NCI-H524 (cell line): ENCODE measurements around the gene NSUN6.

Experiments
- DNase-seq, 2 experiments: peaks; one replicate each; lab custom pipeline; 2025; lab: John Stamatoyannopoulos, UW

The NSUN6 gene, protein sequence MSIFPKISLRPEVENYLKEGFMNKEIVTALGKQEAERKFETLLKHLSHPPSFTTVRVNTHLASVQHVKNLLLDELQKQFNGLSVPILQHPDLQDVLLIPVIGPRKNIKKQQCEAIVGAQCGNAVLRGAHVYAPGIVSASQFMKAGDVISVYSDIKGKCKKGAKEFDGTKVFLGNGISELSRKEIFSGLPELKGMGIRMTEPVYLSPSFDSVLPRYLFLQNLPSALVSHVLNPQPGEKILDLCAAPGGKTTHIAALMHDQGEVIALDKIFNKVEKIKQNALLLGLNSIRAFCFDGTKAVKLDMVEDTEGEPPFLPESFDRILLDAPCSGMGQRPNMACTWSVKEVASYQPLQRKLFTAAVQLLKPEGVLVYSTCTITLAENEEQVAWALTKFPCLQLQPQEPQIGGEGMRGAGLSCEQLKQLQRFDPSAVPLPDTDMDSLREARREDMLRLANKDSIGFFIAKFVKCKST

DNA sequence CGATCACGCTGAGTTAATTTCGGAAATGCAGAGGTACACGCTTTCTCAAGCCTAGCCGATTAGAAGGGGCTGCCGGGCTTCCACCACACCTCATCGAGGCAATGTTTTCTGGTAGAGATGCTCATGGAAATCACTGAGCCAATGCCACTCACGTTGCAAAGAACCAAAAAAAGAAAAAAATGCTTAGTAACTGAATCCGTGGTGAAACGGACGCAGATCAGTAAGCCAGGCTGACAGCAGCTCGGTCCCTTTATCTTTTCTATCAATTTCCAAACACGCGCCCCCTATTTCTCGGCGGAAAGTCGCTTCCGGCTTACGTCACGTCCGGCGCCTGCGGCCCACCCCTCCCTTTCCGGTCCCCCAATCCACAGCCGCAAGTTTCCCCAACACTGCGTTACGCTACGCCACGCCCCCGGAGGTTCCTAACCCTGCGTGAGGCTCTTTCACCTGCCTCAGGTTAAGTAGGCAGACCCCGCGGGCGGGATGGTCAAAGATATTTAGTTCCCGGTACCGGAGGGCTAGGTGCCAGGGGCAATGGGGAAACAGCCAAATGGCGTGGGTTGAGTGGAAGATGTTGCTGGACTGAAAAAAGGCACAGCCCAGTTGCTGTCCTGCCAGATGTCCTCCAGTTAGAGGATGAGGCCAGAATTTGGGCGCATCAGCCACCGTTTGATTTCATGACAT lies at the start of gene NSUN6:
NSUN6 (minus strand) TSS at position 264 of the 684 bp plus-strand sequence. CDS start 384 bp downstream, outside the sequence.
- DNase-seq: peak; percentile 22 to 60

DNA sequence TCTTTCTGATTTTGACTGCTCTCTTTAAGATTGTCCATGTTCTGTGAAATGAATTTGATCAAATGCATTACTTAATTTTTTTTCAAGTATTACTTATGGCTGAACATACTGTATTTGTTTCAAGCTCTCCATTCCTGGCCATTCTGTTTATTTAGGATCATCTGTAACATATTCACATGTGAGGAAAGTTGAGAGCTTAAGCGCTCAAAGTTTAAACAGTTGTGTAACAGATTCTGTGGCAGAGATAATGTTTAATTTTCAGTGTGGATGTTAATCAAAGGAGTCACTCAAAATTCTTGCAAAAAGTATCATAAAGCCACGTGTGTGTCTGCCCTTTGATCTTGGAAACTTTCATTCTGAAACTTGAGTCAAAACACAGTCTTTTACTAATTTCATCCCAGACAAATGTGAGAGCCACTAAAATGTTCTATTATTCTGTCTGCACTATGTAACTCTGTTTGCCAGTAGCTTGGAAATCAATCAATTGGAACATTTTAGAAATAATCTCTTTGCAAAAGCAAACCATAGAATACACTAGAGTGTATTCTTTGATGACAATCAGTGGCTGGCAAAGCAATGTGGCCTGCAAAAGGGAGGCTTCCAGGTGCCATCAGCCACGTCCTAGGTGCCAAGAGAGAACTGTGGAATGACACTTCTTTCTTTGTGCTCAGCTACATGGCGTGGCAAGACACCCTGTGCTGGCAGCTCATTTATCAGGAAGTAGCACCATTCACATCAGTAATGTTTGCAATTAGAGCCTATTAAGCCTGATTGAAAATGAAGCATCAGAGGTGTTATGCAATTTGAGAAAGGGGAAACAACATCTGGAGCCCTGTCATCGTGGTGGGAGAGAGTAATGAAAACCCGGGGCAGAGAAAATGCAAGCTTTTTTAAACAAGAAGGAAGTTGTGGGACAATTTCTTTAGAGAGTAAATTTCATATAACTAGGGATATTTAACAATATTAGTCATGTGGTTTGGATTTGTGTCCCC lies 48.8 kb upstream of the NSUN6 start:
- DNase-seq: no peak

DNA sequence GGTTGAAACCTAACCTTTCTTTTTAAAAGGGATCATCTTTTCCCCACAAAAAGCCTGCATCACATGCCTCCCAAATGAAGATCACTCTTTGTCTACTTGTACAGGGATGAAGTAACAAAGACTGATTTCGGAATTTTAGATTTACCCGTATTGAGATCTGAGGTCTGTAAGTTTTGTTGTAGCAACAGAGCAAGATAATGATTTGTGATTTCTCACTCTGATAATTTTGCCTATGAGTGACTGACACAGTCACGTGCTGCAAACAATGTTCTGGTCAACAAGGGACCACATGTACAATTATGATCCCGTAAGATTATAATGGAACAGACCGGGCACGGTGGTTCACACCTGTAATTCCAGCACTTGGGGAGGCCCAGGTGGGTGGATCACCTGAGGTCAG lies 39.2 kb upstream of the NSUN6 start:
- DNase-seq: no peak

DNA sequence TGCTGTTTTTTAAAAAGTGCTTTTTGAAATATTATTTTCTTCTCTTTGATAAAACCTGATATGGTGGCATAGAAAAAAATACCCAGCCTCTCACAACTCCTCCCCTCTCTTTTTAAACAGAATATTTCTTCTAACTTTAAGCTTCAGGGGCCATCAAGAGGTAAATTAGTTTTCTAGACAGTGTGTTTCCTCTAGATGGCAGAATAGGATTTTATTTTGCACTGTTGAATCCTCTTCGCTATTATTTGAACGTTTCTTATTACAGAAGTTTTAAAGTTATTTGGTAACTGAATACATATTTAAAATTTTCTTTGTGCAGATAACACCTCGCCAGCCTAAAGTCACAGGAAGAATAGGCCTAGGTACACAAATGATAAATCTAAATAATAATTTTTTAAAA lies 38.1 kb upstream of the NSUN6 start:
- DNase-seq: no peak

DNA sequence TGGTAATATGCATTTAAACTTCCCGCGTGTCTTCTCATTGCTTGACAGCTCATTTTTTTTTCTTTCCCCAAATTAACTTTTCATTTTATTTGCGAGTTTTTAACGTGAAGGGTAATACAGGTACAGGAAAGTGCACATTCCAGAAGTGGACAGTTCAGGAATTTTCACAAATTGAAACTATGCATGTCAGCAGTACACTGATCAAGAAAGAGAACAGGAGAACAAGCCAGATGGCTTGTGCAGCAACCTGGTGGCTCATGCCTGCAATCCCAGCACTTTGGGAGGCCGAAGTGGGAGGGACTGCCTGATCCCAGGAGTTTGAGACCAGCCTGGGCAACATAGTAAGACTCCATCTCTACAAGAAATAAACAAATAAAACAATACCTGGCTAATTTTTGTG lies 36.3 kb upstream of the NSUN6 start:
- DNase-seq: no peak

DNA sequence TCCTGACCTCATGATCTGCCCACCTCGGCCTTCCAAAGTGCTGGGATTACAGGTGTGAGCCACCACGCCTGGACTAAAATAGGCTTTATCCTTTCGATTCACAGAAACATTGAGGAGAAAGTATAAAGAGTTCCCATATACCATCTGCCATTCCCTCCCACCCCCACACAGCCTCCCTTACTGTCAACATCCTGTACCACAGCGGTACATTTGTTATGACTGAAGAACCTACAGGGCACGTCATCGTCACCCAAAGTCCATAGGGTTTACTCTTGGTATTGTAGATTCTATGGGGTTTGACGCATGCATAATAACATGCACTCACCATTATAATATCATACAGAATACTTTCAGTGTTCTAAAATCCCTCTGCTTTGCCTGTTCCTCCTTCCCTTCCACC lies 35.8 kb upstream of the NSUN6 start:
- DNase-seq: no peak

DNA sequence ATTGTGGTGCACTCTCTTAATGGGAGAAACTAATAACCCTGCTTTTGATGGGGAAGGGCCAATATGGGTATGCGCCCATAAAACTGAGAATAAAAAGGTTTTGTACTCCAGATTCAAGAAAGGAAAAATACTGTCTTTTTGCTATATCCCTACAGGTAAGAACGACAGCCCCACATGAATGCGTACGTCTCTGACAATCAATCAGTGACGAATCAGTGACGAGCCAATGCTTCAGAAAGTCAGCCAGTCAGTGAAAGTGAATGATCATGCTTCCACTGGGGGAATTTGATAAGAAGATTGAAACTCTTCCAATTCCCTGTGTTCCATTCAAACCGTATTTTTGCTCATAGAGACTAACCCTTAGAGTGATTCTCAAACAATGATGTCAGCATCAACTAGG lies 34.2 kb upstream of the NSUN6 start:
- no peak for DNase-seq

DNA sequence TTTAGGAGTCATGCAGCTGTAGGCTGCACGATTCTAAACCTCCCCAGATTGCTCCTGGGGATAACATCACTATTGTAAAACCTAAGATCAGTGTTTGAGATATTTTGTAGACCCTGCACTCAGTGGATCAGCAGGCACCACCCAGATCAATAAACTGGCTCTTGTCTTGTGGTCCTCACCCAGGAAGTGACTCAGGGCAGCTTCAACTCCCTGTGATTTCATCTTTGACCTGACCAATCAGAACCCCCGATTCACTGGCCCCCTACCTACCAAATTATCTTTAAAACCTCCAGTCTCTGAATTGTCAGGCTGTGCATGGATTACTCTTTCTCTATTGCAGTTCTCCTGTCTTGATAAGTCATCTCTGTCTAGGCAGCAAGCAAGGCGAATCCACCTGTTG lies 33.6 kb upstream of the NSUN6 start:
- no peak for DNase-seq

DNA sequence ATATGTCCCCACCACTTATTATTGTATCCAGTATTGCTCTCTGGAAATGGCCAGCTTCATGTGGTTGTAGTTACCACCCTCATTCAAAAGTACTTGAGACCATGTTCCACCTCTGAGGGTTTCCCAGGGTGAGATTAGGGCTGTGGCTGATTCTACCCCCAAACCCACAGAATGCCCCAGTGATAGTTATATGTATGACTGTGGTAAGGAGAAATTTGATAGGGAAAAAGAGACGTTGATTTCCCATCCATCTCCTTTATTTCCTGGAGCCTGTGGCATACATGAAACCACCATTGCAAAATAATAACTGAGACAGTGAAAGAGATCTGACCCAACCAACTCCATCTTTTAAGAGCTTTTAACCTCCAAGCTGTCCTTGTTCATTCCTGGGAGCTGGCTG lies 33.0 kb upstream of the NSUN6 start:
- no peak for DNase-seq

DNA sequence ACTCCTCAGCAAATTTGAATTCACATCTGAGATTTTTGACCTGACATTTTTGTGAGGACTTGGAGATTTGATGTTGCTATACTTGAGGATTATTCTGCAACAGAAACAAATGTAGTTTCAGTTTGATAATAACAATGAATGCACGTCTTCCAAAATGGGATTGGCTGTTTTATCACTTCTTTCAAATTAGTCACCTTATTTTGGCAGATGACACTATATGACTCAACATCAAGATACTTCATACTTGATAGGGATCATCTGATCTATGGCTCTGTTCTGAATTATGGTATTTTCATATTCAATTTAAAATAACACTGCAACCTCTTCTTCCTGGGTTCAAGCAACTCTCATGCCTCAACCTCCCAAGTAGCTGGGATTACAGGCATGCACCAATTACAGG lies 32.0 kb upstream of the NSUN6 start:
- no peak for DNase-seq

DNA sequence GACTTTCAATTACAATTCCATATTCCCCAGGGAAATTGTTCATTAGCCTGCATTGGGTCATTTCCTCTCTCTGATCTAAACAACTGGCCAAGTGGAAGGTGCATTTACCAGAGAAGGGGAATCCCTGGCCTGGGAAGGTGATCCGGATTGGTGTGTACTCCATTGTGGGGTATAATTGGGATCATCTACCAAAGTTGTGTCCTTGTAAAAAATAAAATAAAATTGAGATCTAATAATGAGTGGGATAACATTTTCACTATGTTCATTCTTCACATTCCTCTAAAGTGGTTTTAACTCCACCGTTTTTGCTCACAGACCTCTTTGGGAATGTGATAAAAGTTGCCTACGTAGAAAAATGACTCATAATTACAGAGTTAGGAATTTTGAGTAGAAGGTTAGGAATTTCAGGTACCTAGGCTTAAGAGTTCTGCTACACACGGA lies 30.6 kb upstream of the NSUN6 start:
- DNase-seq: no peak

DNA sequence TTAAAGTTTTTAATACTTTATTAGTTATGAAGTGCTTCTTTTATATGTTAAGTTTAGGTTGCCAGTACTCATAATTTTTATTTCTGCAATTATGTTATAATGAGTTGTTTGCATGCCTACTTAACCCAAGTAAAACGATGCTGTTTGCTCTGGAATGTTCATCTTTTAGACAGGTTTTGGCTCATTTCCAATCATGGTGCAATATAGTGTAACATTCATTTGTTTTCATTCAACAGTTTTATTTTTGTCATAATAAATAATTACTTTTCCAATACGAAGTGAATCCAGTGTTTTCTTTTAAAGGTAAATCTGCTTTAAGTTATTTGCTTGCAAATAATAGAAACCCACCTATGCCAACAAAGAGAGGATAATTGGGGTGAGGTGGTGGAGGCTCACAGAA lies 30.0 kb upstream of the NSUN6 start:
- no peak for DNase-seq

DNA sequence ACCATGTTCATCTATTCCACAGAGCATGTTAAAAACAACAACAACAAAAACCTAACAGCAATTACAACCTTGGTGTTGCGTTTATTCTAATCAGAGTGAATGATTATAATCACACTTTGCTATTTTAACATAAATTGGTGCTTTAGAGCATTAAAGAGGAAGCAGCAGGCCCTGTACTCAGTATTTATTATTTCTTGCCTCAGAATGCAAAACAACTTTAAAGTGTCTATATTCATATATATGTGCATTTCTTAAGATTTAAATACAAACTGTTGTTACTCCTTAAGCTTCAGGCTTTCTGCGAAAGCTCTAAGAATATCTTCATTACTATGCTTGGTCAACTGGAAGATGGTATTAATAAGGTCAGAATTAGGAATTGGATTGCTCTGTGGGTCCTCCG lies 29.4 kb upstream of the NSUN6 start:
- DNase-seq: no peak

DNA sequence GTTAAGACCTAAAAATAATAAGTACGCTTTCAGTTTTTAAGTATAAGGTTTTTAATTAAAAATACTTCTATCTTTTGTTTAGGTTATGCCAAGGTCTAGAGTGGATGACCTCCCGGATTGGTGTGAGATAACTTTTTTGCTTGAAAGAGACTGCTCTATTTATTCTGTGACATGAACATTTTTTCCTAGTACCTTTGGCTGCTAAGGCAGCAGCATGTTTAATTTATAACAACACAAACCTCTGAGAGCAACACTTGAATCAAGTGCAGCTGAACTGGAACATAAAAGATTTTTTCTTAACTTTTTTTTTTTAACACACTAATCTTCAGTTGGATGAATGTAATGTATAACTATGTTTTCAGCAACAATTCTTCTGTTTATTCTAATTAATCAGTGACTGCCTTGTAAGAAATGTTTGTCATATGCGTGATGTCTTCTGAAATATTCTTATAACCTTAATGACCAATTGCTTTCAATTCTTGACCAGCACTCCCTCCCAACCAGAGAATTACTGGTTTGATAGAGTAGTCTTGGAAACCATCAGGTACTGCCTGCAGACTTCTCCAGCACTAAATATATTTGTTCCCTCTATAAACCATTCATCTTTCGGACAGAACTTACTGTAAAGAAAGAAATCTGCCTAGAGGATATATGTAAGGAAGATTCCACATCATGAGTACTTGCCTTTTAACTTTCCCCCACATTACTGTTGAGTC lies 23.9 kb upstream of the NSUN6 start:
- no peak for DNase-seq

DNA sequence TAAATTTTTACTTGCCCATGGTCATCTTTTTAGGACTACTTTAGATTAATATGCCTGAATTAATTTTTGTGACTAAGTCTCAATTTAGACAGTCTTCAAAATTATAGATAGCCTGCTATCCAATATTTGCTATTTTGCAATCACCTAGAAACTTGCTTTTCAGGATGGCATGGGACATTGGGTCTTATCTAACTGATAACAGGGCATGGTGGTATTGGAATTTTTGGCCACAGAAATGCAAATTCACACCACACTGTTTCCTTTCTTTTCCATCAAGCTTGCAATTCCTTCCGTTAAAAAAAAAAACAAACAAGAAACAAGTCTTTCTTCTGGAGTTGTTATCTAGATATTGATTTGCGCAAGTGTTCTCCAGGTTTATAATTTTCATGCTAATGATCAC lies 16.6 kb upstream of the NSUN6 start:
- DNase-seq: no peak

DNA sequence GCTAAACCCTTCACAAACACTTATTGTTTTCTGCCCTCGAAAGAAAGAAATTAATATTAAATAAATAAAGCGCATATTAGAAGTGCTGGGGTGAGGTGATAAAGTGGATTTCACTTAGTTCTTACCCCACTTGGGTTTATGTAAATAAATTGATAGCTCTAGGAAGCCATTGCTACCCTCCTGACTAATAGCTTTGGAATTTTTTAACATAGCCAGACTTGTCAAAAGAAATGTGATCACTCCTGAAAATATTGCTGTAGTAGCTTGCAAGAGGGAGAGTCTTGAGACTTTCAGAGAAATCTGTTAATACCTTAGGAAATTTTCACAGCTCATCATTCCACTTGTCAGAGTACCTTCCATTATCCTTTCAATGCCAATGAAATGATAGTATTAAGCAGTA lies 15.4 kb upstream of the NSUN6 start:
- no peak for DNase-seq

DNA sequence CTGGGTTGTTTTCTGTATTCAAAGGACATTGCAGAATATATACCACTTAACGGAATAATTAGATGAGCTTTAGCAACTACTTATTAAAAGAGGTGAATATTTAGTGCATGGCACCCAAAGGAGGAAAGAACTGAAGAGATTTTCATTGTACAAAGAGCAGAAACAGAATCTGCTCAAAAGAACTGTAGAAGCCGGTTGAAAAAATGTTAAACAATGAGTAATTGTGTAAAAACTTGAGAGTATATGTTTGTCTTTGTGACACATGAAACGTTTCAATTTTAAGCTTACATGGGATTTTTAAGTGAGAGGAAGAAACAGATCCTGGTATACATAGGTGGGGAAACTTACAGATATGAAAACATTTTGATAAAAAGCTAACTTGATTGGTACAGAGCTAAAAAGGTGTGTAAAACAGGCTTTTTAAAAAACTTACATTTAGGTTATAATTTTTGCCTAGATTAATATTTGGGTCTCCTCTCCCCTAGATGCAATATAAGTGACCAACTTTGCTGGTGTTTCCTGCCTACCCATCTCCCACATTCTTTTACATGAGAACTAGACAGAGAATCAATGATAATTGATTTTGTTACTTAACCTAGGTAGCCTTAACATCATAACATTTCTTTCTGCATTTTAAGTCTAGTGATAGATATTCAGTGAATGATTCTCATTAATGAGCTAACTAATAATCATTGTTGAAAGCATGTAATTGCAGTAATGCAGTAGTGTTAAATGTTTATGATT lies 14.6 kb upstream of the NSUN6 start:
- DNase-seq: no peak

DNA sequence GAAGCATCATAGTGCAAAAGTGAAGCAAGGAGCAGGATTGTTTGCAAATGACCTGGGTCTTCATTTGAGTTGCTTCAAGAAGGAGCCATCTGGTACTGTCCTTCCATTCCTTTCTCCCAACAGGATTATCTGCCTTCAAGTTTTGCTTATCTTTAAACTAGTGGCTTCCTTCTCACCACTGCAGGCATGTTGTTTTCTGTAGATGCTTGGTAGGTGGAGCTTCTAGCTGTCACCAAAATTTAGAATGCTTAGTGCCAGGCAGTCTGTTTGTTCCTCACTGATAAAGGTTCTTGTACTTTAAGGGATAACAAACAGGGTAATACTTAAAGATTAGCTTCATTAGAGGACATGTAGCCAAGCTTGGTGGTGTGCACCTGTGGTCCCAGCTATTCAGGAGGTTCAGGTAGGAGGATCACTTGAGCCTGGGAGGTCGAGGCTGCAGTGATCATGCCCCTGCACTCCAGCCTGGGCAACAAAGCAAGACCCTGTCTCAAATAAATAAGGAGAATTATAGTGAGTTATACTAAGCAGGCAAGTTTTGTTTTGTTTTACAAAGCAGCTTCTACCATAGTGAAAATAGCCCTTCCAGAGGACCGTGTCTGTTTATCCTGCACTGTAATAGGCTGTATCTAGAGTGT lies 13.6 kb upstream of the NSUN6 start:
- DNase-seq: no peak

DNA sequence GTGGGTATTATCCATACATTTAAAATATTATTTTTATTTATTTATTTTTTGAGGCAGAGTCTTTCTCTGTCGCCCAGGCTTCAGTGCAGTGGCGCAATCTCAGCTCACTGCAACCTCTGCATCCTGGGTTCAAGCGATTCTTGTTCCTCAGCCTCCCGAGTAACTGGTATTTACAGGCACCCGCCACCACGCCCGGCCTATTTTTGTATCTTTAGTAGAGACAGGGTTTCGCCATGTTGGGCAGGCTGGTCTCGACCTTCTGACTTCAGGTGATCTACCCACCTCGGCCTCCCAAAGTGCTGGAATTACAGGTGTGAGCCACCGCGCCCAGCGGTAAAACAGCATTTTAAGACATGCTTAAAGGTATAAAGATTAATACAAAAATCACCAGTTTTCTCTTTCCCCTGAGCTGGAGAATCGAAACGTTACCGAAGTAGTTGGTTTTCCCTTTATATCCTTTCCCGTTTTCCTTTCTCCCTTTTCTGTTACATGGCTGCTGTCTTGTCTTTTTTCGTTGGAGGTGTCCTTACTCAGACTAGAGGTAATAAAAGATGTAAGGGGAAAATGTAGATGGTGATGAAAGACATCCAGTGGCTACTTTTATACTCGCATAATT lies 9.5 kb upstream of the NSUN6 start:
- no peak for DNase-seq
